Peyer's patch (tissue), 4 donors: ENCODE measurements around the gene B4GALT1. TPM values are rescaled to one million over a fixed set of nuclear protein-coding genes. Genes with fewer than 3 reads are reported as not detected.

Experiments used
- DNase-seq, 3 donors: peaks; one replicate each; pipeline ENCODE4 v3.0.0-alpha.2; 2017 to 2019
- H3K27ac ChIP-seq, 4 donors: fragments of 200-600 bp; sonication (generic); one replicate each; pipeline ENCODE4 v1.5.1; 2016 to 2019
- H3K27me3 ChIP-seq, 2 donors: fragments of 200-600 bp; sonication (generic); one replicate each; pipeline ENCODE4 v1.5.1; 2019
- H3K36me3 ChIP-seq, 3 donors: fragments of 200-600 bp; sonication (generic); one replicate each; pipeline ENCODE4 v1.5.1; 2016 to 2019
- H3K4me1 ChIP-seq, 4 donors: fragments of 200-600 bp; sonication (generic); one replicate each; pipeline ENCODE4 v1.5.1; 2016 to 2019
- H3K4me3 ChIP-seq, 4 donors: fragments of 200-600 bp; sonication (generic); 1 replicate in 3 of 4; 2 replicates in 1 of 4; pipeline ENCODE4 v1.5.1; 2016 to 2019; ENCODE audit warnings: mild to moderate bottlenecking in 1 of 4
- H3K9me3 ChIP-seq, 4 donors: fragments of 200-600 bp; sonication (generic); one replicate each; pipeline ENCODE4 v1.5.1; 2016 to 2019; ENCODE audit warnings: mild to moderate bottlenecking in 1 of 4
- POLR2A ChIP-seq, 2 donors: fragments of 450-650 bp; IDR thresholded peaks; one replicate each; pipeline ENCODE4 v1.5.1; 2017; ENCODE audit warnings: antibody characterized with exemption in 2 of 2, mild to moderate bottlenecking in 2 of 2, moderate library complexity in 2 of 2
- total RNA-seq, 4 donors: library from RNA; depleted of rRNA; stranded (reverse); fragments of >200 nt; gene quantifications; one replicate each; pipeline ENCODE4 v1.1.0, GENCODE V29; 2016
- TF ChIP-seq, protein P1 (sequence below), 6 experiments: fragments of 450-650 bp in 4 of 6; fragments of 200-600 bp in 2 of 6; sonication (generic) in 1 of 6; IDR thresholded peaks; one replicate each; pipeline ENCODE4 v1.5.1; 2017 to 2019; ENCODE audit warnings: antibody characterized with exemption in 6 of 6, mild to moderate bottlenecking in 3 of 6, moderate library complexity in 1 of 6

B4GALT1 gene
- total RNA-seq, 4 donors from 2014 or later = 26.4 to 65.3 (median 44.1) TPM

- no peaks in the 10 kb centered on the region for H3K27me3 ChIP-seq
- peak; percentile 57 to 89 (median 83) for DNase-seq
- no peak for TF ChIP-seq POLR2A (IDR thresholded peaks at IDR 0.05)
- TF ChIP-seq, protein P1, sequence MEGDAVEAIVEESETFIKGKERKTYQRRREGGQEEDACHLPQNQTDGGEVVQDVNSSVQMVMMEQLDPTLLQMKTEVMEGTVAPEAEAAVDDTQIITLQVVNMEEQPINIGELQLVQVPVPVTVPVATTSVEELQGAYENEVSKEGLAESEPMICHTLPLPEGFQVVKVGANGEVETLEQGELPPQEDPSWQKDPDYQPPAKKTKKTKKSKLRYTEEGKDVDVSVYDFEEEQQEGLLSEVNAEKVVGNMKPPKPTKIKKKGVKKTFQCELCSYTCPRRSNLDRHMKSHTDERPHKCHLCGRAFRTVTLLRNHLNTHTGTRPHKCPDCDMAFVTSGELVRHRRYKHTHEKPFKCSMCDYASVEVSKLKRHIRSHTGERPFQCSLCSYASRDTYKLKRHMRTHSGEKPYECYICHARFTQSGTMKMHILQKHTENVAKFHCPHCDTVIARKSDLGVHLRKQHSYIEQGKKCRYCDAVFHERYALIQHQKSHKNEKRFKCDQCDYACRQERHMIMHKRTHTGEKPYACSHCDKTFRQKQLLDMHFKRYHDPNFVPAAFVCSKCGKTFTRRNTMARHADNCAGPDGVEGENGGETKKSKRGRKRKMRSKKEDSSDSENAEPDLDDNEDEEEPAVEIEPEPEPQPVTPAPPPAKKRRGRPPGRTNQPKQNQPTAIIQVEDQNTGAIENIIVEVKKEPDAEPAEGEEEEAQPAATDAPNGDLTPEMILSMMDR (IDR thresholded peaks at IDR 0.05) = no peak
- H3K36me3 ChIP-seq = no peaks in the 10 kb centered on the region
- H3K4me1 ChIP-seq = peaks cover 36 to 82% (median 61%) of the 10 kb centered on the region in 4 donors
- H3K4me3 ChIP-seq = peak overlapping the region in 1 of 4 donors; percentile 6
- no peaks in the 10 kb centered on the region for H3K9me3 ChIP-seq
- H3K27ac ChIP-seq = peak overlapping the region; percentile 85 to 98 (median 92)
These were observed 8.0 kb downstream of the B4GALT1 start for GRCh38 chr9:33158843-33159776.

DNA sequence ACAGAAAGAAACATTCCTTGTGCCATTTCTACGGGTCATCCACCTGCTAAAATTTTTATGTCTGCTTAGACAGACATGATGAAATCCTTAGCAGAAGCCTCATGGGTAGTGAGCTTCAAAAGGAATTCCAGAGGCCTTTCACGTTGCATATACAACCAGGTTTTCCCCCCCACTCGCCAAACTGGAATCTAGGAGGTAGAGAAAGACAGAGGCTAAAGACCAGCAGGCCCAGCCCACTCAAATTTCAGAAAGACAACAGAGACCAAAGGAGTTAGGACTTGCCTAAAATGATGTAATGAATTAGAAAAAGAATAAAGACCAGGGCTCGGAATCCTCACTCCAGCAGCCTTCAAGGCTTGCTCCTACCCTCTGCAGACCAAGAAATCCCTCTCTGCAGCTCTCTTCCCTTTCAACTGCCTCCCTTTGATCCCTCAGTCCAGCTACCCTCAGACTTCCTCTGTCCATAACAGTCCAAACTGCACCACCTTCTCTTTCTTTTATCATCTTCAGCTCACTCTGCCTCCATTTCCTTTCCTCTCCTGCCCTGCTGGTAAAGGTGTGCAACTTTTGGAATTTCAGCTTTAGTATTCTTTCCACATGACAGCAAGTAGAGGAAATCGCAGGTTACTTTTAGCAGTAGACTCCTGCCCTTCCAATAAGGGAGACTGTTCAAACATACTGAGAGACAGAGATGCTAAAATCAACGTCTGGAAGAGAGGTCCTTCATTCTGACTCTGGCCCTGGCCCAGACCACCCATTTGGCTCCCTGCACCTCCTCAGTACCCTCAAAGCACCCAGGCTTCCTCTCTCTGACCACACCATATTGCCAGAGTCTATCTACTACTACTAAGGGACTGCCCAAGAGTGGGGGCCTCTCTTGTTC lies 8.9 kb downstream of the B4GALT1 start:
- H3K36me3 ChIP-seq = no peaks in the 10 kb centered on the region
- no peaks in the 10 kb centered on the region for H3K9me3 ChIP-seq
- peaks cover 32 to 73% (median 56%) of the 10 kb centered on the region in 4 donors for H3K4me1 ChIP-seq
- no peaks in the 10 kb centered on the region for H3K27me3 ChIP-seq
- peak overlapping the region; percentile 85 to 98 (median 92) for H3K27ac ChIP-seq
- no peak for DNase-seq
- TF ChIP-seq, protein P1 (IDR thresholded peaks at IDR 0.05) = no peak
- no peak for TF ChIP-seq POLR2A (IDR thresholded peaks at IDR 0.05)
- H3K4me3 ChIP-seq = no peak overlapping the region

DNA sequence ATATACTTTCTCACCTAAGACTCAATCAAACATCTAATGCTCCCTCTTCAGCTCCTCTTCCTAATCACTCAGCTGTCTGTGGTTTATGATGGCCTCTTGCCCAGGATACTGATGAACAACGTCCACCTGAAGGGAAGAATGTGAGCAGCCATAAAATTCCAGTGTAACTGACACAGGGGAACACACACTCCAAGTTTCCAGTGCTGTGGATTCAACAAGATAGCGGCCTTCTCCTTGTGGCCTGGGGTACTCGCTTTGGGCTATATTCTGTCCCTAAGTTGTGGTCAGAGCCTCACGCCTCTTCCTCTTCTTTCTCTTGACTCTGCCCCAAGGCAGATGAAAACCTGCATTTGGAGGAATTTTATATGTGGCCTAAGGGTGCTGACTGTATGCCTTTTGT lies 11.7 kb downstream of the B4GALT1 start:
- no peaks in the 10 kb centered on the region for H3K9me3 ChIP-seq
- no peaks in the 10 kb centered on the region for H3K36me3 ChIP-seq
- H3K4me1 ChIP-seq = peaks cover 24 to 68% (median 43%) of the 10 kb centered on the region in 4 donors
- TF ChIP-seq, protein P1 (IDR thresholded peaks at IDR 0.05) = no peak
- no peak for TF ChIP-seq POLR2A (IDR thresholded peaks at IDR 0.05)
- DNase-seq = no peak
- H3K27ac ChIP-seq = peak overlapping the region in 2 of 4 donors; percentile 0 to 50
- H3K4me3 ChIP-seq = no peak overlapping the region
- H3K27me3 ChIP-seq = no peaks in the 10 kb centered on the region

DNA sequence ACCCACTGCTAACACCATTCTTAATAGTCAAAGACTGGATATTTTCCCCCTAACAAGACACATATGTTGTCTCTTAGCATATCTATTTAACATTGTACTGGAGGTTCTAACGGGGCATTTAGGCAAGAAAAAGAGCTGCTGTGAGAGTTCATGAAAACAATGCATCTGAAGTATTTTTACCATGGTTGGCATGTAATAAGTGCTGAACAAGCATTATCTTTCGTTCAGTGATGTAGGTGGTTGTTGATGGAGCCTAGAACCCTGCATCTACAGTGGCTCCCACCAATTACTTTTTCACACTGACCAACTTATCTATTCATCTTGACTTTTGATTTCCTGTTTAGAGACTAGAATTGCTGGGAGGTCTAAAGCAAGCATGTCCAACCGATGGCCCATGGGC lies 12.8 kb downstream of the B4GALT1 start:
- Histone ChIP-seq H3K27ac (peak overlapping the region in 2 of 4 donors; percentile 38 to 57), H3K9me3 (no peaks in the 10 kb centered on the region), H3K4me1 (peaks cover 16 to 57% (median 36%) of the 10 kb centered on the region in 4 donors), H3K27me3 (no peaks in the 10 kb centered on the region), H3K36me3 (no peaks in the 10 kb centered on the region), H3K4me3 (no peak overlapping the region)
- no peak for DNase-seq
- TF ChIP-seq, protein P1 (IDR thresholded peaks at IDR 0.05) = no peak
- TF ChIP-seq POLR2A (IDR thresholded peaks at IDR 0.05) = no peak

- Histone ChIP-seq H3K36me3 (no peaks in the 10 kb centered on the region), H3K27ac (peak overlapping the region in 2 of 4 donors; percentile 38 to 57), H3K27me3 (no peaks in the 10 kb centered on the region), H3K4me3 (no peak overlapping the region), H3K9me3 (no peaks in the 10 kb centered on the region), H3K4me1 (peaks cover 11 to 50% (median 31%) of the 10 kb centered on the region in 4 donors)
- no peak for DNase-seq
- TF ChIP-seq, protein P1 (IDR thresholded peaks at IDR 0.05) = no peak
- TF ChIP-seq POLR2A (IDR thresholded peaks at IDR 0.05) = no peak
These were observed 13.5 kb downstream of the B4GALT1 start for GRCh38 chr9:33153666-33154065.
